ENCODE measurements around the gene AGAP1. TPM values are rescaled to one million over a fixed set of nuclear protein-coding genes. Genes with fewer than 3 reads are reported as not detected.
A peak's percentile ranks its signal among the peaks of the same experiment; 100 is the strongest.

Gene AGAP1
- total RNA-seq, 1 donor, result 18.5 TPM

- H3K4me1 ChIP-seq (ENCODE audit: insufficient read depth, low read length), result peaks cover 66% of the 10 kb centered on the region
- H3K4me3 ChIP-seq (ENCODE audit: insufficient read depth, low read length), result peak overlapping the region; percentile 16
- H3K27me3 ChIP-seq (ENCODE audit: insufficient read depth, low read length), result no peaks in the 10 kb centered on the region
- TF ChIP-seq CTCF (IDR thresholded peaks at IDR 0.05; ENCODE audit: extremely low read depth, low read depth, low read length), result no peak
- H3K36me3 ChIP-seq (ENCODE audit: insufficient read depth, low read length), result no peaks in the 10 kb centered on the region
- H4K20me1 ChIP-seq (ENCODE audit: insufficient read depth, low read length), result peaks cover 26% of the 10 kb centered on the region
- H2AFZ ChIP-seq (ENCODE audit: low read length), result no peak overlapping the region
- no peaks in the 10 kb centered on the region for H3K9me3 ChIP-seq (ENCODE audit: low read depth, low read length)
- peak; percentile 91 for DNase-seq (ENCODE audit: insufficient read length, low spot score, missing footprints)
- peak overlapping the region; percentile 96 for H3K27ac ChIP-seq (ENCODE audit: low read depth, low read length)
- H3K79me2 ChIP-seq (ENCODE audit: insufficient read depth, low read length), result peaks cover 58% of the 10 kb centered on the region
- peak overlapping the region; percentile 78 for H3K4me2 ChIP-seq (ENCODE audit: insufficient read depth, low read length)
Observed at GRCh38 chr2:235618039-235618438, 124.2 kb downstream of the AGAP1 start.

DNA sequence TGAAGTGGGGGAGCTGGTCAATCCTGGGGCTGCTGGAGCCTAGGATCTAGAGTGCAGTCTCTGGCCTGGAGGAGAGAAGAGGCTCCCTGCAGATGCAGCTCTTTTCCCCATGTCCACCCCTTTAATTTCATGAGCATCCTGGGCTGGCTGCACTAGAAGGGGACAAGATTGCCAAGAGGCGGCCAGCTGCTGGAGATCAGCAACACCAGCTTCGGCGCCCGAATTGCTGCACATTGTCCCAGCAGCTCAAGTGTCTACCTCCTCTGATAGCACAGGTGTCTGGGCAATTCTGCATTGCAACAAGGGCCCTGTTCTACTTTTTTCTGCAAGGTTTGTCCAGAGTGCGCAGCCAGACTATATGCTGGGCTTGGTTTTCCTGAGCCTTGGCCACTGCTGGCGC lies 125.7 kb downstream of the AGAP1 start:
- no peak for DNase-seq (ENCODE audit: insufficient read length, low spot score, missing footprints)
- Histone ChIP-seq H3K4me2 (ENCODE audit: insufficient read depth, low read length) (no peak overlapping the region), H3K27me3 (ENCODE audit: insufficient read depth, low read length) (no peaks in the 10 kb centered on the region), H3K27ac (ENCODE audit: low read depth, low read length) (no peak overlapping the region), H4K20me1 (ENCODE audit: insufficient read depth, low read length) (peaks cover 35% of the 10 kb centered on the region), H3K36me3 (ENCODE audit: insufficient read depth, low read length) (no peaks in the 10 kb centered on the region), H3K9me3 (ENCODE audit: low read depth, low read length) (no peaks in the 10 kb centered on the region), H3K4me1 (ENCODE audit: insufficient read depth, low read length) (peaks cover 55% of the 10 kb centered on the region), H2AFZ (ENCODE audit: low read length) (no peak overlapping the region), H3K4me3 (ENCODE audit: insufficient read depth, low read length) (no peak overlapping the region), H3K79me2 (ENCODE audit: insufficient read depth, low read length) (peaks cover 61% of the 10 kb centered on the region)
- no peak for TF ChIP-seq CTCF (IDR thresholded peaks at IDR 0.05; ENCODE audit: extremely low read depth, low read depth, low read length)

- no peaks in the 10 kb centered on the region for H3K27me3 ChIP-seq (ENCODE audit: insufficient read depth, low read length)
- H3K27ac ChIP-seq (ENCODE audit: low read depth, low read length), result no peak overlapping the region
- H3K9me3 ChIP-seq (ENCODE audit: low read depth, low read length), result no peaks in the 10 kb centered on the region
- H3K36me3 ChIP-seq (ENCODE audit: insufficient read depth, low read length), result no peaks in the 10 kb centered on the region
- no peak overlapping the region for H2AFZ ChIP-seq (ENCODE audit: low read length)
- H4K20me1 ChIP-seq (ENCODE audit: insufficient read depth, low read length), result peaks cover 45% of the 10 kb centered on the region
- TF ChIP-seq CTCF (IDR thresholded peaks at IDR 0.05; ENCODE audit: extremely low read depth, low read depth, low read length), result no peak
- H3K4me3 ChIP-seq (ENCODE audit: insufficient read depth, low read length), result no peak overlapping the region
- peaks cover 34% of the 10 kb centered on the region for H3K4me1 ChIP-seq (ENCODE audit: insufficient read depth, low read length)
- H3K79me2 ChIP-seq (ENCODE audit: insufficient read depth, low read length), result peaks cover 68% of the 10 kb centered on the region
- peak overlapping the region; percentile 31 for H3K4me2 ChIP-seq (ENCODE audit: insufficient read depth, low read length)
- DNase-seq (ENCODE audit: insufficient read length, low spot score, missing footprints), result peak; percentile 68
Observed at GRCh38 chr2:235621736-235622135, 127.9 kb downstream of the AGAP1 start.

GRCh38 chr2:235623111-235623510 lies 129.3 kb downstream of the AGAP1 start:
- Histone ChIP-seq H4K20me1 (ENCODE audit: insufficient read depth, low read length) (peaks cover 57% of the 10 kb centered on the region), H3K4me2 (ENCODE audit: insufficient read depth, low read length) (no peak overlapping the region), H3K79me2 (ENCODE audit: insufficient read depth, low read length) (peaks cover 80% of the 10 kb centered on the region), H3K4me1 (ENCODE audit: insufficient read depth, low read length) (peaks cover 25% of the 10 kb centered on the region), H3K36me3 (ENCODE audit: insufficient read depth, low read length) (no peaks in the 10 kb centered on the region), H3K9me3 (ENCODE audit: low read depth, low read length) (no peaks in the 10 kb centered on the region), H3K27ac (ENCODE audit: low read depth, low read length) (no peak overlapping the region), H3K27me3 (ENCODE audit: insufficient read depth, low read length) (no peaks in the 10 kb centered on the region), H3K4me3 (ENCODE audit: insufficient read depth, low read length) (no peak overlapping the region), H2AFZ (ENCODE audit: low read length) (no peak overlapping the region)
- TF ChIP-seq CTCF (IDR thresholded peaks at IDR 0.05; ENCODE audit: extremely low read depth, low read depth, low read length), result no peak
- no peak for DNase-seq (ENCODE audit: insufficient read length, low spot score, missing footprints)
